Measurements from ENCODE around the gene DEPP1. TPM values are rescaled to one million over a fixed set of nuclear protein-coding genes. Genes with fewer than 3 reads are reported as not detected.

DEPP1 gene
- total and polyA plus RNA-seq, 2 of the 13 experiments (the other 11 are each of a cell fraction or from before 2014, with no cell fraction given) = 14.8 to 270 TPM

DNA sequence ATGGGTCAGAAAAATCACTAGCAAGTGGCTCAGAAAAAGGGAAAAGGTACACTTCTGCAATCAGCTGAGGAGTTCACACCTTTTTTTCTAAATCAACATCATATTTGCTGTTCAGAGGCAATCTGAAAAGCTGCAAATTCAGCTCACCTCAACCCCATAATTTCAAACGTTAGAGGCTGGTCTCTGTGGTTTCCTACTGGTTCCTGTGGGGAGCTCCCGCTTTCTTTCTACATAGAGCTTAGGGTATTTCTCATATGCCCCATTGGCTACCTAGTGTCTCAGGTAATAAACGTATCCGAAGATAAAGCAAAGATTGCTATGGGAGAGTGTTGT lies 16.9 kb upstream of the DEPP1 start (continued):
- TF ChIP-seq REXO4 (CRISPR knock-in tag; IDR thresholded peaks at IDR 0.05; ENCODE audit: borderline replicate concordance) (no peak), MEIS1 (CRISPR knock-in tag; IDR thresholded peaks at IDR 0.05; ENCODE audit: borderline replicate concordance) (0 out of 2 replicates have a peak, but pooled peaks have one; percentile 43), ZNF589 (CRISPR knock-in tag; conservative IDR thresholded peaks at IDR 0.05) (no peak), ZNF761 (CRISPR knock-in tag; conservative IDR thresholded peaks at IDR 0.05) (peak; percentile 51; the same call in 1 of the 2 replicates), ARNT2 (CRISPR knock-in tag; IDR thresholded peaks at IDR 0.05; ENCODE audit: low read depth) (0 out of 2 replicates have a peak, but pooled peaks have one; percentile 10), PAF1 (CRISPR knock-in tag; IDR thresholded peaks at IDR 0.05) (0 out of 2 replicates have a peak, but pooled peaks have one; percentile 13)

DNA sequence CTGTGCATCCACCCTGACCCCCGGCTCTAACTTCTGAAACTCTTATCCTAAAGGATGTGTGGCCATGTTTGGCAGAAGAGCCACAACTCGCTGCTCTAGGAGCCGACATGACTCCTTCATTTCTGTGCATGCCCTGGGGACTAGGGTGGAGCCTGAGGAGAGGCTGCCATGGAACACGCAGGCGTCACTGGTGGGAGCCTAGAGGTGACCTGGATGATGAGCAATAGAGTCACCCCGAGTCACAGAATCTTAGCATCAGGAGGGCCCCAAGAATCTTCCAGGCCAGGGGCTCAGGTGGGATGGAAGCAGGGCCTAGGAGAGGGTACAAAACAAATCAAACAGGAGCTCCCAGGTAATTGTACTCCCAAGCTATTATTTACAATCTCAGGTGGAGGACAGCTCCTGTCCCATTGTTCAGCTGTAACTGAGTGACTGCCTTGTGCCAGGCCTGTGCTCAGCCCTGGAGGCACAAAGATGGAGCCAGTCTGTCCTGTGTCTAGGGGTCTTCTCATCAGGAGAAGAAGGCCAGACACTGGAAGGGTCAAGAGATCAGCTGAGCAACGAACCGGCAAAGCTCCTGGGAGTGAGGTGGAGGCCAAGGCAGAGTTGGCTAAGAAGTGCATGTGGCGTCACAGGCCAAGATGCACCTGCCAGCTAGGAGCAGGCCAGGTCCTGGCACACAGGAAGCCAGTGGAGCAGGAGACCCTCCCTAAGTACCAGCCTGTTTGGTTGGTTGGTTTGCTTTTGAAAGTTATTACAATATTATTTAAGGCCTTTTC lies 16.3 kb upstream of the DEPP1 start:
- WGBS (ENCODE audit: low lambda C conversion rate) = 85% methylated on average over 8 of the region's 9 CpGs
- in situ Hi-C loops (cut with HindIII; ENCODE audit: extremely low pct_ligation_motif_present, low pct_unique_long_range_greater_than_20kb) = no loop called here
- no peak for FAIRE-seq
- no peaks in the 10 kb centered on the region for H3K9me3 ChIP-seq (ENCODE audit: low read length)
- peak overlapping the region; percentile 92 for H3K27ac ChIP-seq (ENCODE audit: extremely low read length, insufficient read depth, low read length)
- H2AFZ ChIP-seq (ENCODE audit: low read length) = no peak overlapping the region
- no peak for DNase-seq (ENCODE audit: low spot score)
- H3K4me3 ChIP-seq (replicated peaks in 1 of 3; ENCODE audit: insufficient read depth in 1 of 3, low read depth in 2 of 3, low read length in 3 of 3) = no peak overlapping the region
- intact Hi-C loops (cut with micrococcal nuclease; ENCODE audit: unreplicated experiment) = loop anchor here (5.0 kb wide), 1 partner anchor 63 kb away; no protein-coding TSS in a partner anchor
- POLR2A ChIA-PET = interaction anchor here (0.9 to 12.0 kb wide), 12 partner anchors 9 to 1128 kb away, joined by 3 to 863 read pairs (median 5); partner anchors contain the start of genes DEPP1 and RASSF4
- no peaks in the 10 kb centered on the region for H4K20me1 ChIP-seq (ENCODE audit: insufficient read depth, low read length)
- peaks cover 14 to 22% of the 10 kb centered on the region in 2 experiments; a peak in 3 of 5 replicates for H3K36me3 ChIP-seq (replicated peaks in 1 of 2; ENCODE audit: control insufficient read depth in 1 of 2, insufficient read depth in 2 of 2, low read length in 2 of 2)
- H3K9ac ChIP-seq (ENCODE audit: insufficient read depth, low read depth, low read length) = peak overlapping the region; percentile 71
- CTCF ChIA-PET (ENCODE audit: low intra/inter-chr PET ratio, low total read pairs) = no interaction called here
- H3K79me2 ChIP-seq (ENCODE audit: insufficient read depth, low read length) = no peaks in the 10 kb centered on the region
- H3K27me3 ChIP-seq (ENCODE audit: control insufficient read depth in 1 of 2, insufficient read depth in 2 of 2, low read length in 2 of 2) = no peaks in the 10 kb centered on the region
- no peak for ATAC-seq
- peak overlapping the region; percentile 60 for H3K4me2 ChIP-seq (ENCODE audit: low read depth, low read length)
- BruUV-seq (replicated peaks) = no TSS peak
- H3K4me1 ChIP-seq (ENCODE audit: insufficient read depth, low read length) = peaks cover 96% of the 10 kb centered on the region
- TF ChIP-seq, protein P1, sequence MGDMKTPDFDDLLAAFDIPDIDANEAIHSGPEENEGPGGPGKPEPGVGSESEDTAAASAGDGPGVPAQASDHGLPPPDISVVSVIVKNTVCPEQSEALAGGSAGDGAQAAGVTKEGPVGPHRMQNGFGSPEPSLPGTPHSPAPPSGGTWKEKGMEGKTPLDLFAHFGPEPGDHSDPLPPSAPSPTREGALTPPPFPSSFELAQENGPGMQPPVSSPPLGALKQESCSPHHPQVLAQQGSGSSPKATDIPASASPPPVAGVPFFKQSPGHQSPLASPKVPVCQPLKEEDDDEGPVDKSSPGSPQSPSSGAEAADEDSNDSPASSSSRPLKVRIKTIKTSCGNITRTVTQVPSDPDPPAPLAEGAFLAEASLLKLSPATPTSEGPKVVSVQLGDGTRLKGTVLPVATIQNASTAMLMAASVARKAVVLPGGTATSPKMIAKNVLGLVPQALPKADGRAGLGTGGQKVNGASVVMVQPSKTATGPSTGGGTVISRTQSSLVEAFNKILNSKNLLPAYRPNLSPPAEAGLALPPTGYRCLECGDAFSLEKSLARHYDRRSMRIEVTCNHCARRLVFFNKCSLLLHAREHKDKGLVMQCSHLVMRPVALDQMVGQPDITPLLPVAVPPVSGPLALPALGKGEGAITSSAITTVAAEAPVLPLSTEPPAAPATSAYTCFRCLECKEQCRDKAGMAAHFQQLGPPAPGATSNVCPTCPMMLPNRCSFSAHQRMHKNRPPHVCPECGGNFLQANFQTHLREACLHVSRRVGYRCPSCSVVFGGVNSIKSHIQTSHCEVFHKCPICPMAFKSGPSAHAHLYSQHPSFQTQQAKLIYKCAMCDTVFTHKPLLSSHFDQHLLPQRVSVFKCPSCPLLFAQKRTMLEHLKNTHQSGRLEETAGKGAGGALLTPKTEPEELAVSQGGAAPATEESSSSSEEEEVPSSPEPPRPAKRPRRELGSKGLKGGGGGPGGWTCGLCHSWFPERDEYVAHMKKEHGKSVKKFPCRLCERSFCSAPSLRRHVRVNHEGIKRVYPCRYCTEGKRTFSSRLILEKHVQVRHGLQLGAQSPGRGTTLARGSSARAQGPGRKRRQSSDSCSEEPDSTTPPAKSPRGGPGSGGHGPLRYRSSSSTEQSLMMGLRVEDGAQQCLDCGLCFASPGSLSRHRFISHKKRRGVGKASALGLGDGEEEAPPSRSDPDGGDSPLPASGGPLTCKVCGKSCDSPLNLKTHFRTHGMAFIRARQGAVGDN (CRISPR knock-in tag; IDR thresholded peaks at IDR 0.05) = peak; percentile 72
- TF ChIP-seq, protein P2, sequence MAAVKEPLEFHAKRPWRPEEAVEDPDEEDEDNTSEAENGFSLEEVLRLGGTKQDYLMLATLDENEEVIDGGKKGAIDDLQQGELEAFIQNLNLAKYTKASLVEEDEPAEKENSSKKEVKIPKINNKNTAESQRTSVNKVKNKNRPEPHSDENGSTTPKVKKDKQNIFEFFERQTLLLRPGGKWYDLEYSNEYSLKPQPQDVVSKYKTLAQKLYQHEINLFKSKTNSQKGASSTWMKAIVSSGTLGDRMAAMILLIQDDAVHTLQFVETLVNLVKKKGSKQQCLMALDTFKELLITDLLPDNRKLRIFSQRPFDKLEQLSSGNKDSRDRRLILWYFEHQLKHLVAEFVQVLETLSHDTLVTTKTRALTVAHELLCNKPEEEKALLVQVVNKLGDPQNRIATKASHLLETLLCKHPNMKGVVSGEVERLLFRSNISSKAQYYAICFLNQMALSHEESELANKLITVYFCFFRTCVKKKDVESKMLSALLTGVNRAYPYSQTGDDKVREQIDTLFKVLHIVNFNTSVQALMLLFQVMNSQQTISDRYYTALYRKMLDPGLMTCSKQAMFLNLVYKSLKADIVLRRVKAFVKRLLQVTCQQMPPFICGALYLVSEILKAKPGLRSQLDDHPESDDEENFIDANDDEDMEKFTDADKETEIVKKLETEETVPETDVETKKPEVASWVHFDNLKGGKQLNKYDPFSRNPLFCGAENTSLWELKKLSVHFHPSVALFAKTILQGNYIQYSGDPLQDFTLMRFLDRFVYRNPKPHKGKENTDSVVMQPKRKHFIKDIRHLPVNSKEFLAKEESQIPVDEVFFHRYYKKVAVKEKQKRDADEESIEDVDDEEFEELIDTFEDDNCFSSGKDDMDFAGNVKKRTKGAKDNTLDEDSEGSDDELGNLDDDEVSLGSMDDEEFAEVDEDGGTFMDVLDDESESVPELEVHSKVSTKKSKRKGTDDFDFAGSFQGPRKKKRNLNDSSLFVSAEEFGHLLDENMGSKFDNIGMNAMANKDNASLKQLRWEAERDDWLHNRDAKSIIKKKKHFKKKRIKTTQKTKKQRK (IDR thresholded peaks at IDR 0.05; ENCODE audit: low read length) = no peak
- TF ChIP-seq STAT5B (CRISPR knock-in tag; IDR thresholded peaks at IDR 0.05) (no peak), AHR (CRISPR knock-in tag; IDR thresholded peaks at IDR 0.05) (0 out of 2 replicates have a peak, but pooled peaks have one; percentile 34)
- TF ChIP-seq, protein P3, sequence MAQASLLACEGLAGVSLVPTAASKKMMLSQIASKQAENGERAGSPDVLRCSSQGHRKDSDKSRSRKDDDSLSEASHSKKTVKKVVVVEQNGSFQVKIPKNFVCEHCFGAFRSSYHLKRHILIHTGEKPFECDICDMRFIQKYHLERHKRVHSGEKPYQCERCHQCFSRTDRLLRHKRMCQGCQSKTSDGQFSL (CRISPR knock-in tag; IDR thresholded peaks at IDR 0.05) = no peak
- TF ChIP-seq, protein P4, sequence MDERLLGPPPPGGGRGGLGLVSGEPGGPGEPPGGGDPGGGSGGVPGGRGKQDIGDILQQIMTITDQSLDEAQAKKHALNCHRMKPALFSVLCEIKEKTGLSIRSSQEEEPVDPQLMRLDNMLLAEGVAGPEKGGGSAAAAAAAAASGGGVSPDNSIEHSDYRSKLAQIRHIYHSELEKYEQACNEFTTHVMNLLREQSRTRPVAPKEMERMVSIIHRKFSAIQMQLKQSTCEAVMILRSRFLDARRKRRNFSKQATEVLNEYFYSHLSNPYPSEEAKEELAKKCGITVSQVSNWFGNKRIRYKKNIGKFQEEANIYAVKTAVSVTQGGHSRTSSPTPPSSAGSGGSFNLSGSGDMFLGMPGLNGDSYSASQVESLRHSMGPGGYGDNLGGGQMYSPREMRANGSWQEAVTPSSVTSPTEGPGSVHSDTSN (CRISPR knock-in tag; IDR thresholded peaks at IDR 0.05) = no peak
